ENCODE measurements around the gene GATA3. TPM values are rescaled to one million over a fixed set of nuclear protein-coding genes. Genes with fewer than 3 reads are reported as not detected.

The GATA3 gene
- total and polyA plus RNA-seq, 2 donors = 6.5 to 17.5 TPM

- Histone ChIP-seq H3K9me3 (ENCODE audit: control insufficient read depth in 2 of 2, insufficient read depth in 1 of 2, low read length in 1 of 2) (peaks cover 0 to 16% of the 10 kb centered on the region in 2 donors), H3K4me3 (ENCODE audit: low read length in 2 of 2) (peak overlapping the region in 1 of 2 donors; percentile 5), H3K27ac (ENCODE audit: low read depth in 1 of 2, low read length in 1 of 2) (no peak overlapping the region), H3K36me3 (ENCODE audit: control insufficient read depth in 2 of 2, insufficient read depth in 2 of 2, low read length in 1 of 2) (no peaks in the 10 kb centered on the region), H3K4me1 (ENCODE audit: control insufficient read depth in 2 of 2, insufficient read depth in 2 of 2, low read length in 2 of 2) (peaks cover 42 to 86% of the 10 kb centered on the region in 2 donors), H3K27me3 (ENCODE audit: control insufficient read depth in 2 of 2, insufficient read depth in 1 of 2, low read length in 1 of 2) (peaks cover 79 to 91% of the 10 kb centered on the region in 2 donors)
- WGBS = 3% methylated on average over 51 of the region's 51 CpGs
- peak in 1 of 9 donors; percentile 39 for DNase-seq (ENCODE audit: low read depth in 6 of 9, low spot score in 9 of 9)
These were observed 5.2 kb upstream of the GATA3 start for GRCh38 chr10:8049045-8049864.

GRCh38 chr10:8049865-8050555 lies 4.5 kb upstream of the GATA3 start:
- Histone ChIP-seq H3K4me3 (ENCODE audit: low read length in 2 of 2) (peak overlapping the region in 1 of 2 donors; percentile 37), H3K27ac (ENCODE audit: low read depth in 1 of 2, low read length in 1 of 2) (no peak overlapping the region), H3K9me3 (ENCODE audit: control insufficient read depth in 2 of 2, insufficient read depth in 1 of 2, low read length in 1 of 2) (peaks cover 0 to 16% of the 10 kb centered on the region in 2 donors), H3K36me3 (ENCODE audit: control insufficient read depth in 2 of 2, insufficient read depth in 2 of 2, low read length in 1 of 2) (no peaks in the 10 kb centered on the region), H3K4me1 (ENCODE audit: control insufficient read depth in 2 of 2, insufficient read depth in 2 of 2, low read length in 2 of 2) (peaks cover 41 to 78% of the 10 kb centered on the region in 2 donors), H3K27me3 (ENCODE audit: control insufficient read depth in 2 of 2, insufficient read depth in 1 of 2, low read length in 1 of 2) (peaks cover 71 to 89% of the 10 kb centered on the region in 2 donors)
- DNase-seq (ENCODE audit: low read depth in 6 of 9, low spot score in 9 of 9) = peak in 1 of 9 donors; percentile 46
- 1% methylated on average over 68 of the region's 68 CpGs for WGBS

GRCh38 chr10:8050556-8051108 lies 3.9 kb upstream of the GATA3 start:
- Histone ChIP-seq H3K27me3 (ENCODE audit: control insufficient read depth in 2 of 2, insufficient read depth in 1 of 2, low read length in 1 of 2) (peaks cover 65 to 87% of the 10 kb centered on the region in 2 donors), H3K9me3 (ENCODE audit: control insufficient read depth in 2 of 2, insufficient read depth in 1 of 2, low read length in 1 of 2) (peaks cover 0 to 16% of the 10 kb centered on the region in 2 donors), H3K4me3 (ENCODE audit: low read length in 2 of 2) (peak overlapping the region in 1 of 2 donors; percentile 37), H3K4me1 (ENCODE audit: control insufficient read depth in 2 of 2, insufficient read depth in 2 of 2, low read length in 2 of 2) (peaks cover 36 to 72% of the 10 kb centered on the region in 2 donors), H3K27ac (ENCODE audit: low read depth in 1 of 2, low read length in 1 of 2) (no peak overlapping the region), H3K36me3 (ENCODE audit: control insufficient read depth in 2 of 2, insufficient read depth in 2 of 2, low read length in 1 of 2) (no peaks in the 10 kb centered on the region)
- 1% methylated on average over 60 of the region's 60 CpGs for WGBS
- peak in 1 of 9 donors; percentile 68 for DNase-seq (ENCODE audit: low read depth in 6 of 9, low spot score in 9 of 9)

- Histone ChIP-seq H3K36me3 (ENCODE audit: control insufficient read depth in 2 of 2, insufficient read depth in 2 of 2, low read length in 1 of 2) (no peaks in the 10 kb centered on the region), H3K27ac (ENCODE audit: low read depth in 1 of 2, low read length in 1 of 2) (no peak overlapping the region), H3K4me3 (ENCODE audit: low read length in 2 of 2) (peak overlapping the region in 1 of 2 donors; percentile 37), H3K4me1 (ENCODE audit: control insufficient read depth in 2 of 2, insufficient read depth in 2 of 2, low read length in 2 of 2) (peaks cover 36 to 66% of the 10 kb centered on the region in 2 donors), H3K27me3 (ENCODE audit: control insufficient read depth in 2 of 2, insufficient read depth in 1 of 2, low read length in 1 of 2) (peaks cover 61 to 86% of the 10 kb centered on the region in 2 donors), H3K9me3 (ENCODE audit: control insufficient read depth in 2 of 2, insufficient read depth in 1 of 2, low read length in 1 of 2) (peaks cover 0 to 16% of the 10 kb centered on the region in 2 donors)
- DNase-seq (ENCODE audit: low read depth in 6 of 9, low spot score in 9 of 9) = peak in 1 of 9 donors; percentile 52
- 5% methylated on average over 52 of the region's 52 CpGs for WGBS
These were observed 3.2 kb upstream of the GATA3 start for GRCh38 chr10:8051109-8051821.

GRCh38 chr10:8051851-8052257 lies 2.6 kb upstream of the GATA3 start:
- Histone ChIP-seq H3K27me3 (ENCODE audit: control insufficient read depth in 2 of 2, insufficient read depth in 1 of 2, low read length in 1 of 2) (peaks cover 58 to 80% of the 10 kb centered on the region in 2 donors), H3K36me3 (ENCODE audit: control insufficient read depth in 2 of 2, insufficient read depth in 2 of 2, low read length in 1 of 2) (no peaks in the 10 kb centered on the region), H3K4me3 (ENCODE audit: low read length in 2 of 2) (peak overlapping the region in 1 of 2 donors; percentile 37), H3K4me1 (ENCODE audit: control insufficient read depth in 2 of 2, insufficient read depth in 2 of 2, low read length in 2 of 2) (peaks cover 36 to 68% of the 10 kb centered on the region in 2 donors), H3K27ac (ENCODE audit: low read depth in 1 of 2, low read length in 1 of 2) (no peak overlapping the region), H3K9me3 (ENCODE audit: control insufficient read depth in 2 of 2, insufficient read depth in 1 of 2, low read length in 1 of 2) (peaks cover 0 to 16% of the 10 kb centered on the region in 2 donors)
- WGBS = 4% methylated on average over 29 of the region's 29 CpGs
- no peak for DNase-seq (ENCODE audit: low read depth in 6 of 9, low spot score in 9 of 9)

GRCh38 chr10:8052341-8052955 lies 2.0 kb upstream of the GATA3 start:
- Histone ChIP-seq H3K27ac (ENCODE audit: low read depth in 1 of 2, low read length in 1 of 2) (no peak overlapping the region), H3K9me3 (ENCODE audit: control insufficient read depth in 2 of 2, insufficient read depth in 1 of 2, low read length in 1 of 2) (peaks cover 0 to 16% of the 10 kb centered on the region in 2 donors), H3K4me3 (ENCODE audit: low read length in 2 of 2) (peak overlapping the region in 1 of 2 donors; percentile 37), H3K4me1 (ENCODE audit: control insufficient read depth in 2 of 2, insufficient read depth in 2 of 2, low read length in 2 of 2) (peaks cover 37 to 68% of the 10 kb centered on the region in 2 donors), H3K27me3 (ENCODE audit: control insufficient read depth in 2 of 2, insufficient read depth in 1 of 2, low read length in 1 of 2) (peaks cover 58 to 75% of the 10 kb centered on the region in 2 donors), H3K36me3 (ENCODE audit: control insufficient read depth in 2 of 2, insufficient read depth in 2 of 2, low read length in 1 of 2) (peaks cover 0 to 3% of the 10 kb centered on the region in 2 donors)
- 6% methylated on average over 32 of the region's 32 CpGs for WGBS
- DNase-seq (ENCODE audit: low read depth in 6 of 9, low spot score in 9 of 9) = peak in 2 of 9 donors; percentile 57 to 80

- Histone ChIP-seq H3K4me3 (ENCODE audit: low read length in 2 of 2) (peak overlapping the region in 1 of 2 donors; percentile 97), H3K36me3 (ENCODE audit: control insufficient read depth in 2 of 2, insufficient read depth in 2 of 2, low read length in 1 of 2) (peaks cover 1 to 9% of the 10 kb centered on the region in 2 donors), H3K9me3 (ENCODE audit: control insufficient read depth in 2 of 2, insufficient read depth in 1 of 2, low read length in 1 of 2) (peaks cover 0 to 15% of the 10 kb centered on the region in 2 donors), H3K27ac (ENCODE audit: low read depth in 1 of 2, low read length in 1 of 2) (no peak overlapping the region), H3K27me3 (ENCODE audit: control insufficient read depth in 2 of 2, insufficient read depth in 1 of 2, low read length in 1 of 2) (peaks cover 52 to 71% of the 10 kb centered on the region in 2 donors), H3K4me1 (ENCODE audit: control insufficient read depth in 2 of 2, insufficient read depth in 2 of 2, low read length in 2 of 2) (peaks cover 42 to 72% of the 10 kb centered on the region in 2 donors)
- no peak for DNase-seq (ENCODE audit: low read depth in 6 of 9, low spot score in 9 of 9)
- 6% methylated on average over 17 of the region's 17 CpGs for WGBS
These were observed 1.5 kb upstream of the GATA3 start for GRCh38 chr10:8052956-8053445.

Data from thymus (tissue), 11 donors.